K562 (cell line): ENCODE results near the gene MPC2. TPM values are rescaled to one million over a fixed set of nuclear protein-coding genes. Genes with fewer than 3 reads are reported as not detected.

Source experiments
- ADNP ChIP-seq: fragments of 200-800 bp; sonication (Bioruptor generic); IDR thresholded peaks from 2 replicates; pipeline ENCODE4 v1.6.1; 2016; ENCODE audit warnings: missing genetic modification characterization, missing compliant biosample characterization
- AFF1 ChIP-seq, 2 experiments: fragments of 450-650 bp; IDR thresholded peaks; 2 replicates each; pipeline ENCODE4 v1.6.1; 2018; ENCODE audit warnings: mild to moderate bottlenecking in 2 of 2, low read depth in 1 of 2; ENCODE audit not compliant: partially characterized antibody in 2 of 2
- BCOR ChIP-seq: fragments of 450-650 bp; IDR thresholded peaks from 2 replicates; pipeline ENCODE4 v1.6.1; 2016
- CBX3 ChIP-seq, 2 experiments: IDR thresholded peaks; 1 replicate in 1 of 2; 2 replicates in 1 of 2; pipeline ENCODE4 v1.6.1; 2012; ENCODE audit warnings: inconsistent platforms in 2 of 2, low read length in 2 of 2, borderline replicate concordance in 1 of 2, control low read depth in 1 of 2
- CHAMP1 ChIP-seq: fragments of 450-650 bp; IDR thresholded peaks from 2 replicates; pipeline ENCODE4 v1.6.1; 2016; ENCODE audit warnings: mild to moderate bottlenecking
- CHD4 ChIP-seq: fragments of 200-600 bp; sonication (generic); IDR thresholded peaks from 3 replicates; pipeline ENCODE4 v1.6.1; 2012; ENCODE audit warnings: low read depth, mild to moderate bottlenecking, mixed read lengths, low read length, inconsistent platforms; ENCODE audit not compliant: insufficient read depth, insufficient replicate concordance, poor library complexity, severe bottlenecking
- FOXM1 ChIP-seq, 2 experiments: fragments of 450-650 bp in 1 of 2; sonication (generic) in 1 of 2; formaldehyde crosslinking in 1 of 2; IDR thresholded peaks; 2 replicates each; pipeline versions ENCODE4 v1.6.1 to v1.9.0; 2017 to 2022; ENCODE audit warnings: low read depth in 2 of 2, mild to moderate bottlenecking in 2 of 2, missing genetic modification reagents in 1 of 2, moderate library complexity in 1 of 2
- GATAD2B ChIP-seq: fragments of 450-650 bp; IDR thresholded peaks from 2 replicates; pipeline ENCODE4 v1.6.1; 2017; ENCODE audit warnings: mild to moderate bottlenecking, borderline replicate concordance
- HDGF ChIP-seq: fragments of 450-650 bp; IDR thresholded peaks from 2 replicates; pipeline ENCODE4 v1.6.1; 2016
- MNT ChIP-seq, 2 experiments: fragments of 450-650 bp; conservative IDR thresholded peaks; 2 replicates each; pipeline ENCODE4 v1.6.1; 2017; ENCODE audit warnings: mild to moderate bottlenecking in 2 of 2, moderate library complexity in 2 of 2
- RCOR1 ChIP-seq, 2 experiments: IDR thresholded peaks; 2 replicates each; pipeline ENCODE4 v1.6.1; 2012; ENCODE audit warnings: low read depth in 2 of 2, low read length in 2 of 2, borderline replicate concordance in 1 of 2, improper control_type of control experiment in 1 of 2
- SMAD1 ChIP-seq: fragments of 150-350 bp; IDR thresholded peaks from 2 replicates; pipeline ENCODE4 v1.6.1; 2014; ENCODE audit warnings: low read length, low read depth; ENCODE audit not compliant: partially characterized antibody
- ZNF24 ChIP-seq: fragments of 450-650 bp; IDR thresholded peaks from 2 replicates; pipeline ENCODE4 v1.6.1; 2016
- ZNF668 ChIP-seq: fragments of 250-450 bp; sonication (Bioruptor Pico); IDR thresholded peaks from 2 replicates; pipeline ENCODE4 v1.8.0; 2022; ENCODE audit warnings: mild to moderate bottlenecking, inconsistent platforms
- polyA plus RNA-seq, 8 experiments: library from polyadenylated mRNA; depleted of rRNA in 4 of 8; stranded (reverse) in 5 of 8; unstranded in 3 of 8; fragments of >200 nt; fragmentation: Nextera tagmentation in 2 of 8; fragmentation: Illumina TruSeq in 1 of 8; extraction: Ambion mirVana in 2 of 8; extraction: Trizol in 1 of 8; gene quantifications; 2 replicates each; pipeline versions ENCODE4 v1.2.1 to v1.2.3, GENCODE V29; 2011 to 2014; ENCODE audit warnings: inconsistent platforms in 1 of 8, missing spikeins in 1 of 8
- total RNA-seq, 7 experiments: library from RNA; depleted of rRNA in 6 of 7; stranded (reverse); fragments of >200 nt in 6 of 7; fragmentation: Illumina TruSeq in 2 of 7; extraction: Trizol in 2 of 7; gene quantifications; 2 replicates each; pipeline versions ENCODE4 v1.2.1 to v1.2.3, GENCODE V29; 2011 to 2021; ENCODE audit warnings: low replicate concordance in 1 of 7
- TF ChIP-seq, protein P1 (sequence below): fragments of 450-650 bp; IDR thresholded peaks from 2 replicates; pipeline ENCODE4 v1.6.1; 2016; ENCODE audit warnings: borderline replicate concordance

Gene MPC2
- total and polyA plus RNA-seq, 9 of the 15 experiments (the other 6 are each of a cell fraction or from before 2014, with no cell fraction given): 70.7 to 179 (median 144) TPM

DNA sequence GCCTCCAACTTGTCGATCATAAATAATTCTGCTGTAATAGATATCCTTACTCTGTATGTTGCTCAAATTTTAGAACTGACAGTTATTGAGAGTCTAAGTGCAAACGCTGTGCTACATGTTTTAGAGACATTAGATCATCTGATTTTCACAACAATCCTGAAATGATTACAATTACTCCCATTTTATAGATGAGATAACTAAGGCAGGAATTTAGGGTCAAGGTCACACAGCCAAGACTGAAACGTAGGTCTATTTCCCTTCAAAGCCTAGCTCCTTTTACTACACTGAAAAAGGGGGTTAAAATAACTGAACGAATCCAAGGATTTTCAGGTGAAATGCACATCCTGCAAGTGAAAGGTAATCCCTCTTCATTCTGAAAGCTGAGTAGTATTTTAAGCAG, 3.1 kb downstream of the MPC2 start (continued):
- TF ChIP-seq AFF1 (IDR thresholded peaks at IDR 0.05; ENCODE audit: low read depth in 1 of 2, partially characterized antibody in 2 of 2) (no peak), ZNF24 (0 out of 2 replicates have a peak, but pooled peaks have one; percentile 31), HDGF (peak; percentile 48; the same call in 1 of the 2 replicates), ADNP (tag) (peak; percentile 98), CHAMP1 (peak; percentile 73), SMAD1 (no peak), ZNF668 (CRISPR knock-in tag) (0 out of 2 replicates have a peak, but pooled peaks have one; percentile 12), GATAD2B (peak; percentile 34; the same call in 1 of the 2 replicates), BCOR (peak; percentile 99), FOXM1 (IDR thresholded peaks at IDR 0.05; ENCODE audit: low read depth) (peak; percentile 14; the same call in 1 of the 2 replicates), FOXM1 (CRISPR knock-in tag; IDR thresholded peaks at IDR 0.05; ENCODE audit: low read depth) (no peak), CHD4 (peak; percentile 92), RCOR1 (IDR thresholded peaks at IDR 0.05; ENCODE audit: borderline replicate concordance in 1 of 2, low read depth in 2 of 2, low read length in 2 of 2) (peak; percentile 37 to 87; a peak in 3 of 4 replicates), MNT (conservative IDR thresholded peaks at IDR 0.05) (no peak; a peak in 1 of 4 replicates), CBX3 (IDR thresholded peaks at IDR 0.05; ENCODE audit: borderline replicate concordance in 1 of 2, low read length in 2 of 2) (peak in 1 of 2 experiments; percentile 77; a peak in 1 of 3 replicates)
- TF ChIP-seq, protein P1, sequence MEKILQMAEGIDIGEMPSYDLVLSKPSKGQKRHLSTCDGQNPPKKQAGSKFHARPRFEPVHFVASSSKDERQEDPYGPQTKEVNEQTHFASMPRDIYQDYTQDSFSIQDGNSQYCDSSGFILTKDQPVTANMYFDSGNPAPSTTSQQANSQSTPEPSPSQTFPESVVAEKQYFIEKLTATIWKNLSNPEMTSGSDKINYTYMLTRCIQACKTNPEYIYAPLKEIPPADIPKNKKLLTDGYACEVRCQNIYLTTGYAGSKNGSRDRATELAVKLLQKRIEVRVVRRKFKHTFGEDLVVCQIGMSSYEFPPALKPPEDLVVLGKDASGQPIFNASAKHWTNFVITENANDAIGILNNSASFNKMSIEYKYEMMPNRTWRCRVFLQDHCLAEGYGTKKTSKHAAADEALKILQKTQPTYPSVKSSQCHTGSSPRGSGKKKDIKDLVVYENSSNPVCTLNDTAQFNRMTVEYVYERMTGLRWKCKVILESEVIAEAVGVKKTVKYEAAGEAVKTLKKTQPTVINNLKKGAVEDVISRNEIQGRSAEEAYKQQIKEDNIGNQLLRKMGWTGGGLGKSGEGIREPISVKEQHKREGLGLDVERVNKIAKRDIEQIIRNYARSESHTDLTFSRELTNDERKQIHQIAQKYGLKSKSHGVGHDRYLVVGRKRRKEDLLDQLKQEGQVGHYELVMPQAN: 0 out of 2 replicates have a peak, but pooled peaks have one; percentile 48
